SIG-M5 (cell line): ENCODE data around the gene ELL.
A peak's percentile ranks its signal among the peaks of the same experiment; 100 is the strongest.

Experiments
- DNase-seq: peaks from one replicate; lab custom pipeline; 2025; lab: John Stamatoyannopoulos, UW

The ELL gene

GRCh38 chr19:18397242-18398202 lies 124.3 kb downstream of the ELL start, which contains the start of gene LRRC25:
Gene LRRC25, minus strand, starts transcription at chr19:18397622. Its CDS starts 659 bp downstream, at chr19:18396963.
- peak; percentile 66 for DNase-seq

- no peak for DNase-seq
Measured at GRCh38 chr19:18396471-18397241, 125.2 kb downstream of the ELL start.

GRCh38 chr19:18393836-18394235 lies 128.0 kb downstream of the ELL start:
- no peak for DNase-seq

GRCh38 chr19:18392926-18393325 lies 128.9 kb downstream of the ELL start:
- DNase-seq, result no peak
